Spleen (tissue), 11 donors: ENCODE results near the gene DUSP16. TPM values are rescaled to one million over a fixed set of nuclear protein-coding genes. Genes with fewer than 3 reads are reported as not detected.

ENCODE experiments used
- DNase-seq: peaks from one replicate; pipeline ENCODE4 v3.0.0-alpha.2; 2020
- H3K27ac ChIP-seq, 8 donors: fragments of 200-600 bp; sonication (generic) in 7 of 8; 1 replicate in 4 of 8; 2 replicates in 4 of 8; pipeline versions ENCODE4 v1.5.0 to v1.8.0; 2016 to 2021; ENCODE audit warnings: inconsistent platforms in 4 of 8, mild to moderate bottlenecking in 4 of 8, moderate library complexity in 1 of 8
- H3K27me3 ChIP-seq, 7 donors: fragments of 200-600 bp; sonication (generic) in 6 of 7; replicated peaks in 1 of 7; 1 replicate in 4 of 7; 2 replicates in 3 of 7; pipeline versions ENCODE4 v1.5.0 to v1.8.0; 2016 to 2021; ENCODE audit warnings: inconsistent platforms in 3 of 7, mild to moderate bottlenecking in 1 of 7
- H3K36me3 ChIP-seq, 6 donors: fragments of 200-600 bp; sonication (generic) in 5 of 6; 1 replicate in 4 of 6; 2 replicates in 2 of 6; pipeline versions ENCODE4 v1.5.0 to v1.8.0; 2016 to 2021; ENCODE audit warnings: inconsistent platforms in 2 of 6
- H3K4me1 ChIP-seq, 6 donors: fragments of 200-600 bp; sonication (generic) in 5 of 6; 1 replicate in 3 of 6; 2 replicates in 3 of 6; pipeline versions ENCODE4 v1.5.0 to v1.8.0; 2016 to 2021; ENCODE audit warnings: inconsistent platforms in 3 of 6
- H3K4me3 ChIP-seq, 8 donors: fragments of 200-600 bp; sonication (generic) in 7 of 8; 1 replicate in 4 of 8; 2 replicates in 4 of 8; pipeline versions ENCODE4 v1.5.0 to v1.8.0; 2016 to 2021; ENCODE audit warnings: inconsistent platforms in 4 of 8, mild to moderate bottlenecking in 4 of 8, moderate library complexity in 2 of 8
- H3K9me3 ChIP-seq, 8 donors: fragments of 200-600 bp; sonication (generic) in 7 of 8; 1 replicate in 4 of 8; 2 replicates in 4 of 8; pipeline versions ENCODE4 v1.5.0 to v1.8.0; 2016 to 2021; ENCODE audit warnings: inconsistent platforms in 4 of 8
- POLR2A ChIP-seq, 3 donors: fragments of 450-650 bp; IDR thresholded peaks; one replicate each; pipeline ENCODE4 v1.5.1; 2017; ENCODE audit warnings: antibody characterized with exemption in 3 of 3, mild to moderate bottlenecking in 1 of 3
- POLR2AphosphoS5 ChIP-seq, 3 donors: sonication (generic); formaldehyde crosslinking; IDR thresholded peaks; one replicate each; pipeline ENCODE4 v1.5.1; 2017; ENCODE audit warnings: antibody characterized with exemption in 3 of 3
- WGBS, 5 donors: extraction: QIAGEN DNeasy Blood & Tissue Kit in 3 of 5; methylation state at CpG; one replicate each; pipeline versions ENCODE4 v1.1.5 to v1.1.7; 2013 to 2018; 5-methylcytosine and 5-hydroxymethylcytosine counted together
- intact Hi-C: fragments of 100-400 bp; cut with DNase I; formaldehyde crosslinking; loops from one replicate; pipeline ENCODE4 v1.15.0; 2023; ENCODE audit warnings: low total_unique reads
- polyA plus RNA-seq, 3 donors: library from polyadenylated mRNA; stranded (reverse); fragments of 200-250 nt; gene quantifications; one replicate each; pipeline ENCODE4 v1.2.1, GENCODE V29; 2013
- total RNA-seq, 7 donors: library from RNA; depleted of rRNA in 3 of 7; stranded (reverse); fragments of >200 nt in 3 of 7; fragmentation: NEBNext Ultra II Directional in 4 of 7; extraction: Animal tissue kit (Norgen Biotek cat#: 25700) in 4 of 7; gene quantifications; one replicate each; pipeline versions ENCODE4 v1.1.0 to v1.2.1, GENCODE V29; 2016 to 2021
- TF ChIP-seq, protein P1 (sequence below), 11 experiments: fragments of 200-600 bp in 7 of 11; fragments of 450-650 bp in 4 of 11; sonication (generic) in 4 of 11; IDR thresholded peaks in 8 of 11; conservative IDR thresholded peaks in 3 of 11; 1 replicate in 7 of 11; 2 replicates in 4 of 11; pipeline versions ENCODE4 v1.4.0 to v1.8.0; 2016 to 2021; ENCODE audit warnings: antibody characterized with exemption in 11 of 11, inconsistent platforms in 4 of 11, mild to moderate bottlenecking in 1 of 11
- donor health status: healthy with polysubstance abuse.
- donor health status: DM: no; HTN: no; CAD: no; lungs with moderate emphysema.
- donor health status: DM: no; HTN: no; CAD: no.
- donor health status: Bipolar disorder and iron deficiency.
- donor health status: healthy.
- donor health status: DM: no; HTN: no; CAD: no.
- donor health status: DM: yes; HTN: yes; CAD: no.

DUSP16 gene
- total and polyA plus RNA-seq, 10 donors: 2.2 to 43.7 (median 20.8) TPM

DNA sequence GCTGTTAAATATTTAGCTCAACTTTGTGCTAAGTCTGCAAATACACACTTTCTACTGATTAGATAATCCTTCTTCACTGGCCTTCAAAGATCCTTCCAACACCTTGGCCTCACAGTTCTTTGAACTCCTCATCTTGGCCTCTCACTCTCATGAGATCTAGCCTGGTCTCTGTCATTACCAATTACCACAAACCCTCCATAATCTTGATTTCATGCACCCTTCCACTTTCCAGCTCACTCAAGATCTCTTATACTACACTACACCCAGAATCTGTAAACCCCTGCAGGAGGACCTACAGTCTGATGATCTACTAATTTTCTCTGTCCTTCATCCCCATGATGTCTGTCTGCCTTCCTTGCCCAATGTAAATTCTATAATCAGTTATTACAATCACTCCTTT is 71.1 kb downstream of the DUSP16 start:
- no peaks in the 10 kb centered on the region for H3K9me3 ChIP-seq
- TF ChIP-seq, protein P1, sequence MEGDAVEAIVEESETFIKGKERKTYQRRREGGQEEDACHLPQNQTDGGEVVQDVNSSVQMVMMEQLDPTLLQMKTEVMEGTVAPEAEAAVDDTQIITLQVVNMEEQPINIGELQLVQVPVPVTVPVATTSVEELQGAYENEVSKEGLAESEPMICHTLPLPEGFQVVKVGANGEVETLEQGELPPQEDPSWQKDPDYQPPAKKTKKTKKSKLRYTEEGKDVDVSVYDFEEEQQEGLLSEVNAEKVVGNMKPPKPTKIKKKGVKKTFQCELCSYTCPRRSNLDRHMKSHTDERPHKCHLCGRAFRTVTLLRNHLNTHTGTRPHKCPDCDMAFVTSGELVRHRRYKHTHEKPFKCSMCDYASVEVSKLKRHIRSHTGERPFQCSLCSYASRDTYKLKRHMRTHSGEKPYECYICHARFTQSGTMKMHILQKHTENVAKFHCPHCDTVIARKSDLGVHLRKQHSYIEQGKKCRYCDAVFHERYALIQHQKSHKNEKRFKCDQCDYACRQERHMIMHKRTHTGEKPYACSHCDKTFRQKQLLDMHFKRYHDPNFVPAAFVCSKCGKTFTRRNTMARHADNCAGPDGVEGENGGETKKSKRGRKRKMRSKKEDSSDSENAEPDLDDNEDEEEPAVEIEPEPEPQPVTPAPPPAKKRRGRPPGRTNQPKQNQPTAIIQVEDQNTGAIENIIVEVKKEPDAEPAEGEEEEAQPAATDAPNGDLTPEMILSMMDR (IDR thresholded peaks at IDR 0.05 in 8 of 11, conservative IDR thresholded peaks at IDR 0.05 in 3 of 11): no peak
- TF ChIP-seq POLR2A (IDR thresholded peaks at IDR 0.05) (no peak), POLR2AphosphoS5 (IDR thresholded peaks at IDR 0.05) (no peak)
- no peak for DNase-seq
- H3K4me3 ChIP-seq: no peak overlapping the region
- no peaks in the 10 kb centered on the region for H3K27me3 ChIP-seq
- intact Hi-C loops: no loop called here
- H3K36me3 ChIP-seq: peaks cover 0 to 14% (median 0%) of the 10 kb centered on the region in 6 donors
- no peak overlapping the region for H3K27ac ChIP-seq
- peaks cover 0 to 10% (median 0%) of the 10 kb centered on the region in 6 donors for H3K4me1 ChIP-seq

DNA sequence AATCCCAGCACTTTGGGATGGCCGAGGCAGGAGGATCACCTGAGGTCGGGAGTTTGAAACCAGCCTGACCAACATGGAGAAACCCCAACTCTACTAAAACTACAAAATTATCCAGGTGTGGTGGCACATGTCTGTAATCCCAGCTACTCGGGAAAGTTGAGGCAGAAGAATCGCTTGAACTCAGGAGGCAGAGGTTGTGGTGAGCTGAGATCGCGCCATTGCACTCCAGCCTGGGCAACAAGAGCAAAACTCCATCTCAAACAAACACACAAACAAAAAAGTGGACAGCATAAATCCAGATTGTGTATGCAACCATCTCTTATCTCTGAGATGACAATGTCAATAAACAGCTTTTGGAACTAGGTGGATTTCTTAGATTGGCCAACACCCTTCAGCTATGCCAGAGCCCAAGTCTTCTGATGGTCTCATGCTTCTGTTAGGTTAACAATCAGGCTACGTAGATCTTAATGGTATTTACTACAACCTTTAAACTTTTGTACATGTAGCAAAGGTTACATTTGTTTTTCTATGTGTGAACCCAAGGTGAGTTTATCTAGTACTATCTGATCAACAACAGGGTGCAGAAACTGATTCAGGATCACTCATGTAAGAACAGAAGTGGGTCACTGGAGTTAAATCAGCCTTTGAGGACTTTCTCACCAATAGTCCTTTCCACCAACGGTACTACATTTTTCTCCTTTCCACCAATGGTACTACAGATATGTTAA is 73.7 kb downstream of the DUSP16 start:
- DNase-seq: no peak
- no peak overlapping the region for H3K27ac ChIP-seq
- no peaks in the 10 kb centered on the region for H3K27me3 ChIP-seq
- WGBS, 5 donors: 93 to 99% (median 95%) methylated on average over 8 of the region's 8 CpGs
- peaks cover 0 to 12% (median 0%) of the 10 kb centered on the region in 6 donors for H3K4me1 ChIP-seq
- no peaks in the 10 kb centered on the region for H3K9me3 ChIP-seq
- TF ChIP-seq, protein P1 (IDR thresholded peaks at IDR 0.05 in 8 of 11, conservative IDR thresholded peaks at IDR 0.05 in 3 of 11): no peak
- TF ChIP-seq POLR2AphosphoS5 (IDR thresholded peaks at IDR 0.05) (no peak), POLR2A (IDR thresholded peaks at IDR 0.05) (no peak)
- intact Hi-C loops: no loop called here
- H3K36me3 ChIP-seq: peaks cover 0 to 35% (median 7%) of the 10 kb centered on the region in 6 donors
- no peak overlapping the region for H3K4me3 ChIP-seq

DNA sequence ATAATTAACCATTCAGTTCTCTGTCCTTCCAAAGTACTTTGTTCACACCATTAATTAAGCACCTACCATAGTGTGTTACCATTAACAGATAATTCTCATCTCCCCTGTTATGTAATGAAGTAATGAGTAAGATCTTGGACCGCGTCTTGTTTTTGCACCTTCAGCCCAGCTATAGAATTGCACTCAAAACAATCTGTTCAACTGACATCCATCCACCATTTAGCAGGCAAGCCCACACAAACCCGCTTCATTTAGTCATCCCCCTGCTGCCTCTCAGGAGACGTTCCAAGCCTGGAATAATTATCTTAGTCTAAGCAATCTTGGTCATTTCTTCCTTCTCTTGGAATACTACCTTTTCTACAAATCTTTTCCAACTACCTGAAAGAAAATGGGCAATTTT is 74.4 kb downstream of the DUSP16 start:
- TF ChIP-seq, protein P1 (IDR thresholded peaks at IDR 0.05 in 8 of 11, conservative IDR thresholded peaks at IDR 0.05 in 3 of 11): no peak
- TF ChIP-seq POLR2A (IDR thresholded peaks at IDR 0.05) (no peak), POLR2AphosphoS5 (IDR thresholded peaks at IDR 0.05) (no peak)
- Histone ChIP-seq H3K27ac (no peak overlapping the region), H3K4me1 (peaks cover 0 to 18% (median 1%) of the 10 kb centered on the region in 6 donors), H3K27me3 (no peaks in the 10 kb centered on the region), H3K36me3 (peaks cover 0 to 35% (median 7%) of the 10 kb centered on the region in 6 donors), H3K9me3 (no peaks in the 10 kb centered on the region), H3K4me3 (no peak overlapping the region)
- WGBS, 5 donors: 93 to 99% (median 97%) methylated on average over 4 of the region's 4 CpGs
- no peak for DNase-seq
- intact Hi-C loops: no loop called here

DNA sequence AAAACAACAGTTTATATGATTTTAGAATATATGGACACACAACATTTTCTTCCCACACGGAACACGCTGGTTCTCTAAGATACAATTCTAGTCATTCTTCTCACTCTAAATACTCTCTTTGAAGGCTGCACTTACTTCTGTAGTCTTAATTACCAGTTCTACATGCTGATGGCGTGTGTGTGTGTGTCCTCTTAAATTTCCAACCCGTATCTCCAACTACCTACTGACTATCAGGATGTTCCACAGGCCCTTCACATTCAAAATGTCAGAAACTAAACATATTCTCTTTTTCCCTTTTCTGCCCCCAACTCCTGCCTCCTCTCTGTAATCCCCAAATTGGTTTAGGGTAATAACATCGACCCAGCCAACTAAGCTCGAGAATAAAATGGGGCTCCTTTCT is 75.2 kb downstream of the DUSP16 start:
- WGBS, 5 donors: 92 to 97% (median 97%) methylated on average over 6 of the region's 6 CpGs
- H3K36me3 ChIP-seq: peaks cover 0 to 39% (median 7%) of the 10 kb centered on the region in 6 donors
- no peak for DNase-seq
- TF ChIP-seq, protein P1 (IDR thresholded peaks at IDR 0.05 in 8 of 11, conservative IDR thresholded peaks at IDR 0.05 in 3 of 11): no peak
- TF ChIP-seq POLR2A (IDR thresholded peaks at IDR 0.05) (no peak), POLR2AphosphoS5 (IDR thresholded peaks at IDR 0.05) (no peak)
- H3K27ac ChIP-seq: peak overlapping the region in 1 of 8 donors; percentile 2
- intact Hi-C loops: no loop called here
- no peaks in the 10 kb centered on the region for H3K9me3 ChIP-seq
- no peaks in the 10 kb centered on the region for H3K27me3 ChIP-seq
- peaks cover 0 to 26% (median 5%) of the 10 kb centered on the region in 6 donors for H3K4me1 ChIP-seq
- no peak overlapping the region for H3K4me3 ChIP-seq
